DMS153 treated with DMSO at 0.1 percent for 48 hours (cell line): ENCODE data around the gene RTL1.

ENCODE experiments used
- DNase-seq: peaks from one replicate; lab custom pipeline; 2025; ENCODE audit not compliant: unreplicated experiment; lab: John Stamatoyannopoulos, UW

Gene RTL1

GRCh38 chr14:100898935-100899883, 4.3 kb downstream of the RTL1 start:
- no peak for DNase-seq

- no peak for DNase-seq
Observed at GRCh38 chr14:100898465-100898864, 5.1 kb downstream of the RTL1 start.

- no peak for DNase-seq
Observed at GRCh38 chr14:100896369-100897060, 7.0 kb downstream of the RTL1 start.

GRCh38 chr14:100895411-100895810, 8.1 kb downstream of the RTL1 start:
- no peak for DNase-seq

GRCh38 chr14:100894416-100894815, 9.1 kb downstream of the RTL1 start:
- DNase-seq = no peak

GRCh38 chr14:100893760-100894159, 9.8 kb downstream of the RTL1 start:
- DNase-seq = no peak

GRCh38 chr14:100893228-100893601, 10.3 kb downstream of the RTL1 start:
- DNase-seq = no peak

GRCh38 chr14:100892496-100893227, 10.9 kb downstream of the RTL1 start:
- no peak for DNase-seq

- DNase-seq = no peak
Observed at GRCh38 chr14:100891501-100892445, 11.7 kb downstream of the RTL1 start.

GRCh38 chr14:100891051-100891450, 12.5 kb downstream of the RTL1 start:
- no peak for DNase-seq

- DNase-seq = no peak
Observed at GRCh38 chr14:100890061-100890850, 13.3 kb downstream of the RTL1 start.

GRCh38 chr14:100889641-100890040, 13.9 kb downstream of the RTL1 start:
- DNase-seq = no peak

GRCh38 chr14:100888789-100889315, 14.7 kb downstream of the RTL1 start:
- no peak for DNase-seq

GRCh38 chr14:100887728-100888335, 15.7 kb downstream of the RTL1 start:
- no peak for DNase-seq

- DNase-seq = no peak
Observed at GRCh38 chr14:100885617-100886016, 17.9 kb downstream of the RTL1 start.

- DNase-seq = no peak
Observed at GRCh38 chr14:100885196-100885595, 18.3 kb downstream of the RTL1 start.

GRCh38 chr14:100884456-100884855, 19.1 kb downstream of the RTL1 start:
- DNase-seq = no peak

- DNase-seq = no peak
Observed at GRCh38 chr14:100883789-100884101, 19.8 kb downstream of the RTL1 start.
